Central memory CD8-positive, alpha-beta T cell (primary cell): ENCODE measurements around the gene LRRC4.
A peak's percentile ranks its signal among the peaks of the same experiment; 100 is the strongest.

Experiments
- ATAC-seq: fragments of 150-1000 bp; cut with Tn5 transposase; replicated peaks from 2 replicates; pipeline ENCODE4 v1.10.0; 2022; ENCODE audit warnings: mild to moderate bottlenecking, moderate FRiP score, moderate number of reproducible peaks; ENCODE audit not compliant: poor library complexity, severe bottlenecking; ENCODE audit errors: extremely low read depth
- DNase-seq, 2 donors: peaks; one replicate each; pipeline ENCODE4 v3.0.0; 2021; ENCODE audit warnings: low spot score in 2 of 2
- H3K27ac Mint-ChIP-seq: one replicate; pipeline ENCODE4 v1.8.0; 2022; ENCODE audit warnings: low read depth, mild to moderate bottlenecking, moderate library complexity, mixed read lengths
- H3K27me3 Mint-ChIP-seq: one replicate; pipeline ENCODE4 v1.8.0; 2022; ENCODE audit warnings: mixed read lengths
- H3K36me3 Mint-ChIP-seq: one replicate; pipeline ENCODE4 v1.8.0; 2022; ENCODE audit warnings: mild to moderate bottlenecking, moderate library complexity, mixed read lengths; ENCODE audit not compliant: insufficient read depth
- H3K4me1 Mint-ChIP-seq: one replicate; pipeline ENCODE4 v1.8.0; 2022; ENCODE audit warnings: mixed read lengths
- H3K4me3 Mint-ChIP-seq: one replicate; pipeline ENCODE4 v1.8.0; 2022; ENCODE audit warnings: mild to moderate bottlenecking, moderate library complexity, mixed read lengths
- H3K9me3 Mint-ChIP-seq: one replicate; pipeline ENCODE4 v1.8.0; 2022; ENCODE audit warnings: mixed read lengths

The LRRC4 gene, protein sequence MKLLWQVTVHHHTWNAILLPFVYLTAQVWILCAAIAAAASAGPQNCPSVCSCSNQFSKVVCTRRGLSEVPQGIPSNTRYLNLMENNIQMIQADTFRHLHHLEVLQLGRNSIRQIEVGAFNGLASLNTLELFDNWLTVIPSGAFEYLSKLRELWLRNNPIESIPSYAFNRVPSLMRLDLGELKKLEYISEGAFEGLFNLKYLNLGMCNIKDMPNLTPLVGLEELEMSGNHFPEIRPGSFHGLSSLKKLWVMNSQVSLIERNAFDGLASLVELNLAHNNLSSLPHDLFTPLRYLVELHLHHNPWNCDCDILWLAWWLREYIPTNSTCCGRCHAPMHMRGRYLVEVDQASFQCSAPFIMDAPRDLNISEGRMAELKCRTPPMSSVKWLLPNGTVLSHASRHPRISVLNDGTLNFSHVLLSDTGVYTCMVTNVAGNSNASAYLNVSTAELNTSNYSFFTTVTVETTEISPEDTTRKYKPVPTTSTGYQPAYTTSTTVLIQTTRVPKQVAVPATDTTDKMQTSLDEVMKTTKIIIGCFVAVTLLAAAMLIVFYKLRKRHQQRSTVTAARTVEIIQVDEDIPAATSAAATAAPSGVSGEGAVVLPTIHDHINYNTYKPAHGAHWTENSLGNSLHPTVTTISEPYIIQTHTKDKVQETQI

DNA sequence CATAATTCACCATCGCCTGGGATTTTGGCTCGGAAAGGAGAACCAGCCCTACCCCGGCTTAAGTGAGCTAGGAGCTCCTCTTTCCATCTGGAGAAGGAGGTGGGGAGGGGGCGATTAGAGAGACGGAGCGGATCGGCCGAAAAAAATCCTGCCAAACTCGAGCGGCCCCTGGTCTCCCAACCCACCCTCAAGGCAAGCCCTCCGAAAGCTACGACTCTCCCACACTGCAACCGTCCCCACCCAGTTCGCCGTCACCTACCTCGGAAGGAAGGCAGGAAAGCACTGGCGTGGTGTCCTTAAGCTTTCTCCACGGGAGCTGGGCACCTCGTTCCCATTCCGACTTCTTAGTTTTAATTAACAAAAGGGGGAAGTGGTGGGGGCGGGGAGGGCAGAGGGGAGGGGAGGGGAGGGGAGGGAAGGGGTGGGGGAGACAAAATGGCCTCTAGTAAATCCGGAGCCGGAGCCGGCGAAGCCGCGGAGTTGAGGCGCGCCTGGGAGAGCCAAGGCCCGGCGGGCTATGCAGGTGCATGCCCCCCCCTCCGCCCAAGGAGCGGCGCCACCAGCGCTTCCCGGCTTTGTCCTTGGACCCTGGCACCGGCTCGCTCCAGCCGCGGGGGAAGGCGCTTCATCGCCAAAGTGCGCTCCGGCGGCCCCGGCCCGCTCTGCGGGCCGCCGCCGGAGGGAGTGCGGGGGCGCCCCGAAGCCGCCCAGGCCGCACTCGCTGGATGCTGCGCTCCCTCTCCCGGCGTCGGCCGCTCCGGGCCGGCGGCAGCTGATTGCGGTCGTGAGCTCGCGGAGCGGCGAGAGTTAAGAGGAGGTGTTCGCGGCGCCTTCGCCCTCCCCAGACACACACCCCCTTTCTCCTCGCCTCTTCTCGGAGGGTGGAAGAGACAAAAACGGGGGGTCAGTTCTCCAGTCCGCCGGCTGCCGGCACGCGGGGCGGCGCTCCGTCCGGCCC is at the start of gene LRRC4:
TSS of gene LRRC4 (minus strand) at position 784 of the 958 bp plus-strand sequence. CDS start 797 bp downstream, outside the sequence.
- Mint-ChIP-seq H3K4me3 (peak within 1 kb of the TSS; percentile 90), H3K27ac (peak within 1 kb of the TSS; percentile 81), H3K27me3 (peaks cover 10% of the 10 kb centered on the region), H3K9me3 (no peaks in the 10 kb centered on the region), H3K36me3 (peaks cover 13% of the 10 kb centered on the region), H3K4me1 (peaks cover 19% of the 10 kb centered on the region)
- DNase-seq (no peak), ATAC-seq (peak; percentile 22)

DNA sequence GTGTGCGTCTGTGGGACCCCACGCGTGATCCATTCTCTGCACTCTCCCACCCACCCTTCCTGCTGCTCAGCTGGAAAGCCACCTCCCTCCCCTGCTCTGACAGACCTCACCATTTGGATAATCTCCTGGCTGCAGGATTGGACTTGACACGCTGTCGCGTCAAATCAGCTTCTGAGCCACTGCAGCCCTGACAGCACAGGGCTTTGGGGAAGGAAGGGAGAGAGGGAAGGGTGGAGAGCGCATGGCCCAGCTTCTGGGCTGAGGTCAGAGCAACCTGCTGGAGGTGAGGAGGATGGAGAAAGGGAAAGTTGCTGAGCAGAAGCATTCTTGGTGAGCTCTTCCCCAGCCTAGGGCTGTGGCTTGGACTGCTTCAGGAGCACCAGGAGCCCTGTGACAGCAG is 48.9 kb upstream of the LRRC4 start:
- DNase-seq: no peak
- H3K4me3 Mint-ChIP-seq: no peak overlapping the region
- H3K9me3 Mint-ChIP-seq: no peaks in the 10 kb centered on the region
- no peak overlapping the region for H3K27ac Mint-ChIP-seq
- peaks cover 18% of the 10 kb centered on the region for H3K36me3 Mint-ChIP-seq
- no peak for ATAC-seq
- H3K27me3 Mint-ChIP-seq: no peaks in the 10 kb centered on the region
- no peaks in the 10 kb centered on the region for H3K4me1 Mint-ChIP-seq

- no peak for ATAC-seq
- Mint-ChIP-seq H3K27ac (no peak overlapping the region), H3K27me3 (no peaks in the 10 kb centered on the region), H3K4me1 (no peaks in the 10 kb centered on the region), H3K4me3 (no peak overlapping the region), H3K9me3 (no peaks in the 10 kb centered on the region), H3K36me3 (peaks cover 16% of the 10 kb centered on the region)
- no peak for DNase-seq
Measured at GRCh38 chr7:128078309-128078708, 47.1 kb upstream of the LRRC4 start.

DNA sequence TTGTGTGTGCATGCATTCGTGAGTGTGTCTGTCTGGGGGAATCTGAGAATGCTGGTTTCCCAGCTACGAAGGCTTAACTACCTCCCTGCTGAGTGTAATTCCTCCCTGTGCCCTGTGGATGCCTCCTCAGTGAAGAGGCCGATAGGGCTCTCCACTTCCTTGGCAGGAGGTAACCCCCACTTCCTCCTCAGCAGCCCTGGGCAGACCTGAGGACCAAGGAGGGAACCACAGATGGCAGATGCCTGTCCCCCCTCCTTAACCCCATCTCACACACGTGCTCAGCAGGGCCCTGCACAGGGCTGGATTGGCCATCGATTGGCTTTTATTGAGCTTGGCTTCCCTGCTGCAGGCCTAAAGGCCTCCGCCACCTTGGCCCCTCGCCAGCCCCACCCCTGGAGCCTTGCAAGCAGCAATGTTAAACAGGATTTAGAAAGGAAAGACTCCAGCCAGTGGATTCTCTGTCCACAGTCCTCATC is 45.6 kb upstream of the LRRC4 start:
- Mint-ChIP-seq H3K4me1 (no peaks in the 10 kb centered on the region), H3K27ac (no peak overlapping the region), H3K36me3 (peaks cover 14% of the 10 kb centered on the region), H3K4me3 (no peak overlapping the region), H3K27me3 (no peaks in the 10 kb centered on the region), H3K9me3 (no peaks in the 10 kb centered on the region)
- DNase-seq (no peak), ATAC-seq (no peak)

DNA sequence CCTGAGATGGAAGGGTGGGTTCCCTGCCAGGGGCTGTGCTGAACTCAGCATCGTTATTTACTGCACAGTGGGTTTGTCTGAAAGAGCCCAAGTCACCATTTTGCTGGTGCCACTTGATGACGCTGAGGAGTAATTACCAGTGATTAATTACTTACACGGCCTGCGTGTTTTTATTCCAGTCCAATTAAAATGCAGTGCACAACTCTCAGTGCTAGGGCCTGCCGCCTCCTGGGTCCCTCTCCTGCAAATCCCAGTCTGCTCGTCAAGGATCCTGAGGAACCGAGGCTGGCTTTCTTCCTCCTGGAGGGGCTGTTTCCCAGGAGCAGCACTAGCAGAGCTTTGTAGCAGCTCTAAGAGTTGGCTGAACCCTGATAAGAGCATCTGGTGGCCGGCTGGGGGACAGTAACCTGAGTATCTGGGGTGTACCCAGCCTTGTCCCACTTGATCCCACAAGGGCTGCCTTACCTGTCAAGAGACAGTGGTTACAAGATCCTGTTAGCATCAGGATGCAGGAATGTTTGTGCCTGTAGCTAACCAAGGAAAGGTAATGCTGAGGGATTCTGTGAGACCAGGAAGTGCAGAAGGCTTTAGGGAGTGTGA is 45.1 kb upstream of the LRRC4 start:
- Mint-ChIP-seq H3K4me3 (no peak overlapping the region), H3K27ac (no peak overlapping the region), H3K4me1 (no peaks in the 10 kb centered on the region), H3K36me3 (peaks cover 14% of the 10 kb centered on the region), H3K27me3 (no peaks in the 10 kb centered on the region), H3K9me3 (no peaks in the 10 kb centered on the region)
- no peak for DNase-seq
- ATAC-seq: no peak

DNA sequence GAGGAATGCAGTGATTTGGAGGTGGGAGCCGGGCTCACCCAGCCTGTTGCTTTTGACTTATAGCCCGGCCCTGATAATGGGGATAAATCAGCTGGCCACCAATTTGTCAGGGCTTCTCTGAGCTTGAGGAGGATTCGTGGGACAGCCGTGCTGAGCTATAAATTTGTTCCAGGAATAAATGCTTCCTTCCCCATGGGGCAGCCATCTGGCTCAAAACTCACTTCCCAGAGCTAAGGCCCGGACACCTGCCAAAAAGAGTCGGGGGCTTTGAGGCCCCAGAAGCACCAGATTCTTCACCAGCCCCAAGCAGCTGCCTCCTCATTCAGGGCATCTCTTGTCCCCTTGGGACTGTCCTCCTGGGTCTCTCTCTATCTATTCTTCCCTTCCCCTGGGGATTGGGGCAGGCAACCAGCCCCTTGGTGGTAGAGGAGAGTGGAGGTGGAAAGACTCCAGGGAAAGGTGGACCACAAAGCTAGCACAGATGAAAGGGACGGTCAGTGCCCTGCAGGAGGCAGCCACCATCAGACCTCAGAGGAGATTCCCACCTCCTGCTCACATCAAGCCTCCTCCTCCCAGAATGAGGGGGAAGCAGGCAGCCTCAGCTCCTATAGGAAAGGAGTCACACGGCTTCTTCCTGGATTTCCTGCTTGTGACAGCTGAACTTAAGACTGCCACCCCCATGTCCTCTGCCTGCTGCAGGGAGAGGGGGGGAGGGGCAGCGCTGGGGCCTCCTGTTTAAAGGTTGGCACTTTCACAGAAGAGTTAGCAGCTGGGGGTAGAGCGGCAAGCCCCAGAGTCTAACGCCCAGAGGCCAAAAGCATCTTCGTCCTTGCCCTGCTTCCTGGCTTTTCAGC is 44.2 kb upstream of the LRRC4 start:
- Mint-ChIP-seq H3K36me3 (peaks cover 9% of the 10 kb centered on the region), H3K9me3 (no peaks in the 10 kb centered on the region), H3K27me3 (no peaks in the 10 kb centered on the region), H3K27ac (no peak overlapping the region), H3K4me1 (no peaks in the 10 kb centered on the region), H3K4me3 (no peak overlapping the region)
- no peak for DNase-seq
- no peak for ATAC-seq

DNA sequence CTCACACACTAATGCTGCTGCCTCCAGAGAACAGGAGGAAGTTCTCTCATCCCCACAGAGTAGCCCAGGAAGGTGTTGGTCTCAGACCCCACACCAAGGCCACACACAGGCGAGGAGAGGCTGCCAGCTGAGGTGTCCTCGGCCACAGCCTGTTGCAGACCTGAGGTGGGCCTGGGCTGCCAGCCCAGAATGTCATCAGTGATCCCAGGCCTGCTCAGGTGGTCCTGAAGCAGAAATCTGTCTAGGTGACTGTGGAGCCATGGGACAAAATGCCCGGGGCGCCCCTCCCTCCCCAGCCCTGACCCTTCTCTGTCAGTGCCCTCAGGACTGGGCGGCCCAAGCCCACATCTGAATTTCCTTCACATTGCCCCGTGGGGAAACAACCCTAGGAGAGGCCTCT is 43.5 kb upstream of the LRRC4 start:
- DNase-seq: no peak
- Mint-ChIP-seq H3K27me3 (no peaks in the 10 kb centered on the region), H3K27ac (no peak overlapping the region), H3K36me3 (peaks cover 9% of the 10 kb centered on the region), H3K4me3 (no peak overlapping the region), H3K4me1 (no peaks in the 10 kb centered on the region), H3K9me3 (no peaks in the 10 kb centered on the region)
- ATAC-seq: no peak

DNA sequence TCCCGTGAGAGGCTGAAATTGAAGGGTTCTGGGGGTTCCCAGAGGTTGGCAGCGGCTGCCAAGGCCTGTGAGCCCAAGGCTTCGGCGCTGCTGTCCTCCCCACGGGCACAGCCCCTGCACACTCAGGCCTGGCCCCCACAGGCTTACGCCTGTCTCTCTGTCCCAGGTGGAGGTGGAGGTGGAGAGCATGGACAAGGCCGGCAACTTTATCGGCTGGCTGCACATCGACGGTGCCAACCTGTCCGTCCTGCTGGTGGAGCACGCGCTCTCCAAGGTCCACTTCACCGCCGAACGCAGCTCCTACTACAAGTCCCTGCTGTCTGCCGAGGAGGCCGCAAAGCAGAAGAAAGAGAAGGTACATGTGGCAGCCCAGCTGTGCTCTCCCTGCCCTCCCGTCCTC is 43.1 kb upstream of the LRRC4 start:
- Mint-ChIP-seq H3K27me3 (no peaks in the 10 kb centered on the region), H3K27ac (no peak overlapping the region), H3K4me3 (no peak overlapping the region), H3K4me1 (no peaks in the 10 kb centered on the region), H3K36me3 (peaks cover 7% of the 10 kb centered on the region), H3K9me3 (no peaks in the 10 kb centered on the region)
- ATAC-seq (no peak), DNase-seq (no peak)

GRCh38 chr7:128073671-128074310 is 42.6 kb upstream of the LRRC4 start:
- Mint-ChIP-seq H3K27ac (no peak overlapping the region), H3K4me3 (no peak overlapping the region), H3K4me1 (no peaks in the 10 kb centered on the region), H3K9me3 (no peaks in the 10 kb centered on the region), H3K27me3 (no peaks in the 10 kb centered on the region), H3K36me3 (peaks cover 7% of the 10 kb centered on the region)
- DNase-seq (no peak), ATAC-seq (no peak)

DNA sequence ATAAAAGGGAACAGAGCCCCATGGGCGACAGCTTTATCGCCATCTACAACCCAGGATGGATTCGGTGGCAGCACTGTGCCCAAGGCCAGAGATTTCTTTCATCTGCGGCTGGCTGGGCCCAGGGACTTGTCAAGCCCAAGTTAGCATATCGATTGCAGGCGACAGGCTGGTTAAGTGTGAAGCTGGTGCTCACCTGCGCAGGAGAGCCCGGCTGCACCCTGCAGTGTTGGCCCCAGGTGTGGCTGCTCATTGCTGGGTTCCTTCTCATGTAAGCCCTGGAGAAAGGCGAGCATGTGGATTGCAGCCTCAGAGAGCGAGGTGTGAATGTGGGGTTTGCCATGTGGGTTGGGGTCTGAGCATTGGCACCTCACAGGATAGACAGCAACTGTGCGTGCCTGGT is 40.6 kb upstream of the LRRC4 start:
- DNase-seq (no peak), ATAC-seq (no peak)
- Mint-ChIP-seq H3K27ac (peak overlapping the region; percentile 41), H3K9me3 (no peaks in the 10 kb centered on the region), H3K27me3 (no peaks in the 10 kb centered on the region), H3K36me3 (peaks cover 2% of the 10 kb centered on the region), H3K4me1 (no peaks in the 10 kb centered on the region), H3K4me3 (no peak overlapping the region)

- peak overlapping the region; percentile 41 for H3K27ac Mint-ChIP-seq
Measured at GRCh38 chr7:128071376-128071775, 40.1 kb upstream of the LRRC4 start.

More at GRCh38 chr7:128071376-128071775, 40.1 kb upstream of the LRRC4 start:
- H3K27me3 Mint-ChIP-seq: no peaks in the 10 kb centered on the region
- ATAC-seq (no peak), DNase-seq (no peak)
- H3K9me3 Mint-ChIP-seq: no peaks in the 10 kb centered on the region
- H3K36me3 Mint-ChIP-seq: peaks cover 1% of the 10 kb centered on the region
- H3K4me1 Mint-ChIP-seq: no peaks in the 10 kb centered on the region
- no peak overlapping the region for H3K4me3 Mint-ChIP-seq
